ENCODE data around the gene CACNA2D4.

DNA sequence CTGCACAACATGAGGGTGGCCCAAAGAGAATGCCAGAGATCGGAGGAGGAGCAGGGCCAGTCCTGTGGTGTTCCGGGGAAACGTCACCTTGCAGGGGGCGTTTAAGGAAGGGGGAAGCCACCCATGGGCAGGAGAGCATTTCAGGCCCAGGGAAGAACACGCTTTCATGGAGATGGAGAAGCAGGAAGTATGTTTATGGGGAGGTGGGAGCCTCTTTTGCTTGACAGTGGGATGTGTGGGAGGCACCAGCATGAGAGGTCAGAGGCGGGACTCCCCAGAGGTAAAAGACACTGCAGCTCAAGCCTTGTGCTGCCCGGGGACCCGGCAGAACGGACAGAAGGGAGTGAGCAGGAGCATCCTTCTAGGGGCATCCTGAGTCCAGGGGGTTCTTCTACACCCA, 99.4 kb downstream of the CACNA2D4 start:
- no peak for TF ChIP-seq POLR2AphosphoS5 (IDR thresholded peaks at IDR 0.05; ENCODE audit: low read depth)
- TF ChIP-seq, protein P1, sequence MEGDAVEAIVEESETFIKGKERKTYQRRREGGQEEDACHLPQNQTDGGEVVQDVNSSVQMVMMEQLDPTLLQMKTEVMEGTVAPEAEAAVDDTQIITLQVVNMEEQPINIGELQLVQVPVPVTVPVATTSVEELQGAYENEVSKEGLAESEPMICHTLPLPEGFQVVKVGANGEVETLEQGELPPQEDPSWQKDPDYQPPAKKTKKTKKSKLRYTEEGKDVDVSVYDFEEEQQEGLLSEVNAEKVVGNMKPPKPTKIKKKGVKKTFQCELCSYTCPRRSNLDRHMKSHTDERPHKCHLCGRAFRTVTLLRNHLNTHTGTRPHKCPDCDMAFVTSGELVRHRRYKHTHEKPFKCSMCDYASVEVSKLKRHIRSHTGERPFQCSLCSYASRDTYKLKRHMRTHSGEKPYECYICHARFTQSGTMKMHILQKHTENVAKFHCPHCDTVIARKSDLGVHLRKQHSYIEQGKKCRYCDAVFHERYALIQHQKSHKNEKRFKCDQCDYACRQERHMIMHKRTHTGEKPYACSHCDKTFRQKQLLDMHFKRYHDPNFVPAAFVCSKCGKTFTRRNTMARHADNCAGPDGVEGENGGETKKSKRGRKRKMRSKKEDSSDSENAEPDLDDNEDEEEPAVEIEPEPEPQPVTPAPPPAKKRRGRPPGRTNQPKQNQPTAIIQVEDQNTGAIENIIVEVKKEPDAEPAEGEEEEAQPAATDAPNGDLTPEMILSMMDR (IDR thresholded peaks at IDR 0.05; ENCODE audit: insufficient read depth, low read length), result no peak
- TF ChIP-seq, protein P2, sequence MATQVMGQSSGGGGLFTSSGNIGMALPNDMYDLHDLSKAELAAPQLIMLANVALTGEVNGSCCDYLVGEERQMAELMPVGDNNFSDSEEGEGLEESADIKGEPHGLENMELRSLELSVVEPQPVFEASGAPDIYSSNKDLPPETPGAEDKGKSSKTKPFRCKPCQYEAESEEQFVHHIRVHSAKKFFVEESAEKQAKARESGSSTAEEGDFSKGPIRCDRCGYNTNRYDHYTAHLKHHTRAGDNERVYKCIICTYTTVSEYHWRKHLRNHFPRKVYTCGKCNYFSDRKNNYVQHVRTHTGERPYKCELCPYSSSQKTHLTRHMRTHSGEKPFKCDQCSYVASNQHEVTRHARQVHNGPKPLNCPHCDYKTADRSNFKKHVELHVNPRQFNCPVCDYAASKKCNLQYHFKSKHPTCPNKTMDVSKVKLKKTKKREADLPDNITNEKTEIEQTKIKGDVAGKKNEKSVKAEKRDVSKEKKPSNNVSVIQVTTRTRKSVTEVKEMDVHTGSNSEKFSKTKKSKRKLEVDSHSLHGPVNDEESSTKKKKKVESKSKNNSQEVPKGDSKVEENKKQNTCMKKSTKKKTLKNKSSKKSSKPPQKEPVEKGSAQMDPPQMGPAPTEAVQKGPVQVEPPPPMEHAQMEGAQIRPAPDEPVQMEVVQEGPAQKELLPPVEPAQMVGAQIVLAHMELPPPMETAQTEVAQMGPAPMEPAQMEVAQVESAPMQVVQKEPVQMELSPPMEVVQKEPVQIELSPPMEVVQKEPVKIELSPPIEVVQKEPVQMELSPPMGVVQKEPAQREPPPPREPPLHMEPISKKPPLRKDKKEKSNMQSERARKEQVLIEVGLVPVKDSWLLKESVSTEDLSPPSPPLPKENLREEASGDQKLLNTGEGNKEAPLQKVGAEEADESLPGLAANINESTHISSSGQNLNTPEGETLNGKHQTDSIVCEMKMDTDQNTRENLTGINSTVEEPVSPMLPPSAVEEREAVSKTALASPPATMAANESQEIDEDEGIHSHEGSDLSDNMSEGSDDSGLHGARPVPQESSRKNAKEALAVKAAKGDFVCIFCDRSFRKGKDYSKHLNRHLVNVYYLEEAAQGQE (IDR thresholded peaks at IDR 0.05; ENCODE audit: insufficient replicate concordance, low read depth), result no peak
- TF ChIP-seq GABPA (IDR thresholded peaks at IDR 0.05; ENCODE audit: low read depth), result no peak
